GM21390 (cell line): ENCODE measurements around the gene PDZK1.
"Not testable (repeated sequence)": the region's sequence is repeated elsewhere in the genome, so short reads cannot be mapped to it uniquely, and the experiment has no call there.

ENCODE experiments used
- ATAC-seq: cut with Tn5 transposase; IDR thresholded peaks from one replicate; pipeline ENCODE4 v1.9.1; 2021; ENCODE audit not compliant: unreplicated experiment

The PDZK1 gene

DNA sequence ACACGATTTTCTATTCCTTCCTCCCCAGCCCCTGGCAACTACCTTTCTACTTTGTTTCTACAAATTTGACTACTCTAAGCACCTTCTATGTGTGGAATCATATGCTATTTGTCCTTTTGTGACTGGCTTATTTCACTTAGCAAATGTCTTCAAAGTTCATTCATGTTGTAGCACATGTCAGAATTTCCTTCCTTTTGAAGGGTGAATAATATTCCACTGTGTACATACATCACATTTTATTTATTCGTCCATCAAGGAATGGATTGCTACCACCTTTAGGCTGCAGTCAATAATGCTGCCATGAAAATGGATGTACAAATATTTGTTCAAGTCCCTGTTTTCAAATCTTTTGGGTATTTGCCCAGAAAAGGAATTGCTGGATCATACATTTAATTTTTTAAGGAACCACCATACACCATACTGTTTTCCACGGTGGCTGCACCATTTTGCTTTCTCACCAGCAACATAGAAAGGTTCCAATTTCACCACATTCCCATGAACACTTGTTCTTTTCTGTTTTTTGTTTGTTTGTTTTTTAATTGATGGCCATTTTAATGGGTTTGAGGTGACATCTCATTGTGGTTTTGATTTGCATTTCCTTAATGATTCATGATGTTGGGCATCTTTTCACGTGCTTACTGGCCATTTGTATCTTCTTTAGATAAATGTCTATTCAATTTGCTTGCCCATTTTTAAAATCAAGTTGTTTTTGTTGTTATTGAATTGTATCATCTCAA is 3.3 kb upstream of the PDZK1 start:
- no peak for ATAC-seq

DNA sequence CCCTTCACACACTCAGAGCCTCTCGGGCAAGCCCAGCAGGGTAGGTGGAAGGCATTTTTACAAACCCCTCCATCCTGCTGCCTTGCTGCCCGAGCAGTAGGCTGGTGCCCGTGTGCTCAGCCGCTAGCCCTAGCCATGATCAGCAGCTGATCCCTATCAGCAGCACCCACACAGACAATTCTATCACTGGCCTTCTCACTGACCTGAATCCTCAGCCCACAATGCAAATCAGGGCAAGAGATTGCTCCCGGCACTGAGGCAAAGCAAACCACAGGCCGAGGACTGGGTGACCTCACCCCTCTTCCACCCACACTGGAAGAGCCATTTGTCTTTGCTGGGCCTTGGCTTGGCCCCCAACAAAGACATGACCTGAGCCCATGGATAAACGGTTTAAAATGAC is 895 bp upstream of the PDZK1 start:
- ATAC-seq: no peak

DNA sequence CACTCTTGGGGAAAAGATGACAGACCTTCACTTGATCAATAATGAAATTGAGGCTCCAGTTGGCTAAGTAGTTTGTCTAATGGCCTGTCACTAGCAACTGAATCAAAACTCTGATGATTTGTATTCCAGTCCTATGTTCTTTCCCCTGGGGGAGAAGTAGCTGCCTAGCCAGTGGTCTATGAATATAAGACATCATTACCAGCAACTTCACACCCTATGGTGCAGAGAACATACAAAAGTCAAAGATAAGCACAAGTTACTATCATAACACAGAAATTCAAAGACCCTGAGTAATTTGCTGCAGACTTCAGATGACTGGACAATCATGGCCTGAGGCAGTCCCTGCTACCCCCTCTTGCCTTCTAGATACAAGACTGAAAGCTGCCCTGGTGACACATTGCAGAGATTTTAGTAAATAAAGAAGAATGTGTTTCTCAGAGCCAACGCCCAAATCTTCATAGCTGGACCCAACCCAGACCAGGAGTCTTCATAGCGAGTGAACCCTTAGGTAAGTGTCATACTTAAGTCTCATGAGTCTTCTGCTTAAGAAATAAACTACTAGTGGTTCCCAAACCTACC is 993 bp downstream of the PDZK1 start:
- no peak for ATAC-seq

DNA sequence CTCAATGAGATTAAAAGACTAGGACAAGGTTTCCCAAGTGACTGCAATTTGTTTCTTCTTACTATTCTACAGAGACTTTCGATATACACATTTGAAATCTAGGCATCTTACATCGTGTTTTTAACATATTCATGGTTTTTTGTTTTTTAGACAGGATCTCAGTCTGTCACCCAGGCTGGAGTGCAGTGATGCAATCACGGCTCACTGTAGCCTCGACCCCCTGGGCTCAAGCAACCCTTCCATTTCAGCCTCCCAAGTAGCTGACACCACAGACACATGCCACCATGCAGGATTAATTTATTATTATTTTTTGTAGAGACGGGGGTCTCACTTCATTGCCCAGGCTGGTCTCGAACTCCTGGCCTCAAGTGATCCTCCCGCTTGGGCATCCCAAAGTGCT is 1.5 kb downstream of the PDZK1 start:
- ATAC-seq: no peak

DNA sequence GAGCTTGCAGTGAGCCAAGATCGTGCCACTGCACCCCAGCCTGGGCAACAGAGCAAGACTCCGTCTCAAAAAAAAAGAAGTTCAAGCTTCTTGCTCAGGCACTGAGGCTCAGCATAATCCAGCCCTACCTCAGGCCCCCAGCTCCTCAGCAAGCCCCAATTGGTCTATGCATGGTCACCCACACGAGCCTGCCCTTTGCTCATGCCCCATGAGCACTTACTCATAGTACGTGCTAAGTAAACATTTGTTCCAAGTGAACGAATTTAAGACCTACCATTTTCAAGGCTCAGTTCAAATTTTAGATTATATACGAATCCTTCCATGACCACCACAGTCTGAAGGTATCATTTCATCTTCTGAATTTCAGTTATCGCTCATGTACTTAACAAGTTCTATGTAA is 4.3 kb downstream of the PDZK1 start:
- no peak for ATAC-seq

DNA sequence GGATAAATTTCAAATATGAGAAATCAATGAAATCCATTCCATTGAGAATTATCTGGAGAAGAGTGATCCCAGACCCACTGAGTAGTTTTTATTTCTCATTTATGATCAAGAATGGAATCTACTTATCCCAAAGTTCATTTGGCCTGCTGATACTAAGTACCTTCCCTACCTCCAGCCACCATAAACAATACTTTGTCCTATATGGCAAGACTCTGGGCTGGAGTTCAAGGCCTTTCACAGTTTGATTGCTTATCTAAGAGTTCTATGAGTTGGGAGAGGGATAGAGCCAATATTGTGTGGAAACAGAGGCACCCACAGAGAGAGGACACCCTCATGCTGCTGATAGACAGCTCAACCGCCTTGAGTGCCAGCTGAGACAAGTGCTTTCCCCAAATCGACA is 5.1 kb downstream of the PDZK1 start:
- no peak for ATAC-seq

DNA sequence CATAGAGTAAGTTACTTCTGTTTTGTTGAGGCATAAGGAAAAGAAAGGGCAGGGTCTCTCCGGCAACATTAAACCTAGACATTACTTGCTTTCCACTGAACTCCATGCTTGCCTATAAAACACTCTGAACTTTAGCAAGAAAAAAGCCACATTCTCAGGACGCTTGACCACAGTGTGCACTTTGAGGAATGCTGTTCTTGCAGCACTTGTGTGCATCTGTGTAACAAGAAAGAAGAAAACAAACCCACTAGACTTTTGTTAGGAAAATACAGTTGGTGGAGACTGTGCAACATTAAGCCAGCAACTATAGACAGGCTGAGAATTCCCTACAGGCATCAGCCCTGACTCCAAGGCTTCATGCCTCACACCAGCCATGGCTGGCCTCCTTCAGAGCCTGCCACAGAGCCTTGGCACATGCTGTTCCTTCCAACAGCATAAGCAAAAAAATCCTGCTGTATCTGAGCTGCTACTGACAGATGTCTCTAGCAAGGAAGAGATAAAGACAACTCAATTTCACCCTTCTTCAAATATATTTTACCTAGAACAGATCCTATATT is 5.8 kb downstream of the PDZK1 start:
- no peak for ATAC-seq

DNA sequence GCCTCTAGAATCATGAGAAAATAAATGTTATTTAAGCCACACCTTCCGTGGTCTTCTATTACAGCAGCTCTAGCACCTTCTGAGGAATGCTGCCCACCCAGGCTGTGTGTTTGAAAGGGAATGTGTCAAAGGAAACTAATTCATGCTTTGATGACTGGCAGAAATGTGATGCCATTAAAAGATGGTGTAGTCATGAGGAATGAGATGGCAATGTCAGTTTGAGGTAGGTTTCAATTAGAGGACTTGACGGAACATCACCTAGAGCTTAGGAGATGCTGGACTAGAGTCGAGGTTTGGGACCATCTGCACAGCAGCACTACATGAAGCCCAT is 10.6 kb downstream of the PDZK1 start:
- ATAC-seq: no peak

DNA sequence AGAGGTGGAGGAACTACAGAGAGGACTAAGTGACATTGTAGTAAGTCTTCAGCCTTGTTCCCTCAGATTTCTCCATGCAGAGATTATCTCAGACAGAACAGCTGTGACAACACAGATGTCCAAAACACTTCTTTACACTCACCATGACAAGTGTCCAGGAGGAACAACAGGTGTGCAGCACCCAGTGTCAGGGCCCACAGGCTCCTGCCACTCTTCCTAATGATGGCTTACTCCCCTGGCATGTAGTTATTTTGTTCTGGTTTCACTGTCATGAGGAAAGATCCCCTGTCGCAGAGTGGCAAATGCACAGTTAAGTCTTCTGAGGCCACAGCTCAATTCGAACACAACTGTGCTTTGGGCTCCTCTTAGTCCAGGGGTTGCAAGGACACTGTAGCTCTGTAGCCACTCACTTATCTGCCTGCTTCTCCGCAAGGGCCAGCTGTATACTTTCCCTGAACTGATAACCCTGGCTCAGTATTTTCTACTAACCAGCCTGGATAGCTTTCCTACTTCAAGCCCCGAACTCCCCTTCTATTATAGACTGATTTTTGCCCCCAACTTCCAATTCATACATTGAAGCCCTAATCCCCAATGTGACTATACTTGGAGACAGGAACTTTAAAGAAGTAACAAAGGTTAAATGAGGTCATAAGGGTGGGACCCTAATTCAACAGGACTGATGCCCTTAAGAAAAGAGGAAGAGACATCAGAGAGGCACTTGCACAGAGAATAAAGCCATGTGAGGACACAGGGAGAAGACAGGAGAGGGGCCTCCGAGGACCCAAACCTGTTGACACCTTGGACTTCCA is 11.1 kb downstream of the PDZK1 start:
- ATAC-seq: no peak

DNA sequence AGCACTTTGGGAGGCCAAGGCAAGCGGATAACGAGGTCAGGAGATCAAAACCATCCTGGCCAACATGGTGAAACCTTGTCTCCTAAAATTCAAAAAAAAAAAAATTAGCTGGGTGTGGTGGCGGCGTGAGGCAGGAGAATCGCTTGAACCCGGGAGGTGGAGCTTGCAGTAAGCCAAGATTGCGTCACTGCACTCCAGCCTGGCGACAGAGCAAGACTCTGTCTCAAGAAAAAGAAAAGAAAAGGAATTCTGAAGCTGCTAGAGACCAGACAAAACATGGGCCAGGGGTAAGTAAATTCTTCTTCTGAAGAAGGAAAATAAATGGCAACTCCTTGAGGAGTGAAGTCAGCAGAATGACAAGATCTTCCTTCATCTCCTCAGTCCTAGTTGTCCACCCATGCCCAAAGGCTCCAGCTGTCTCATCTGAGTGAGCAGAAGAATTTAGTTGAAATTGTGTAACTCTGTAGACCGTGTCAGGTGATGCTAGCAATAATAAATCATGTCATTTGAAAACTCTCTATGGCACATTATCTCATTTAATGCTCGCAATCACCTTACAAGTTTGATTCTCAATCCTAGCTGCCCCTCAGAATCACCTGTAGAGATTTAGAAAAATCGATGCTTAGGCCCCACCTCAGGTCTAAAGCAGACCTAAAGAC is 14.3 kb downstream of the PDZK1 start:
- ATAC-seq: no peak

DNA sequence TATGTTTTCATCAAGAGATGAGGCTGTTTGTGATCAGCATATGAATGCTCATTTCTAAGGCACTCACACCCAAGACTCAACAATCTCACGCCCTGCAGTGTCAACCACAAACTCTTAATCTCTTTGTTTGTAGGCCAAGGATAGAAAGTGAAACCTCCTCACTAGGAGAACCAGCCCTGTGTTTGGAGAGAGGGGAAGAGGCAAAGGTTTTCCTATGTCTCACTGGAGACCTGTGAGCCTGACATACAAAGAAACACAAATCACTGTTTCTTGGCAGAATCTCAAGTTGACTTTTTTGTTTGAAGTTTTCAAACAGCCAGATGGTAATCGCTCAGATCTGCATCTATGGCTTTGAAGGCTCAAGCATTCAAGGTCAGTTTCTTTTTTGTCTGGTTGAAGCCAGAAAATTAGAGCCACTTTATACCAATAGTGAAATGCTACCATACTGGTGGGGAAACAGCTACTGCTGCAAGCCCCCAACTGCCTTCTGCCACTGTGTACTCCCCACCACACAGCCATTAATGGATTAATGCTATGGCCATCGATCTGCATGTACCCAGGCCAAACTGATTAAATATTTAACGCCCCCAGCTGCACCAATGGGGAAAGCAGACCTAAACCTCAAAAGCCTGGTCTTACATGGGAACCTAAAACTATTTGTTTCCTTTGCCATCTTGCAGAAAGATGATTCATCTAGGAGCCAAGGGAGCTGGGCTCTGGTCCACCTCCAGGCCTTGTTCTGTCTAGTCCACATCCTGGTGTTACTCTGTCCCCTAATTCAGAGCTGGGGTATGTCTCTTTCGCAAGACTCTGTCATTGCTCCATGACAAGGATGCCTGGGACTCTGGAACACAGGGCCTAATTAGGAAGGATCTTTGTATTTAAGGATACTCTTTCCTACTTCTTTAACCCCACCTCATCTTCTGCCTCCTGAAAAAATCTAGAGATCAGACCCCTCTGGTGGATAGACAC is 16.3 kb downstream of the PDZK1 start:
- ATAC-seq: no peak

DNA sequence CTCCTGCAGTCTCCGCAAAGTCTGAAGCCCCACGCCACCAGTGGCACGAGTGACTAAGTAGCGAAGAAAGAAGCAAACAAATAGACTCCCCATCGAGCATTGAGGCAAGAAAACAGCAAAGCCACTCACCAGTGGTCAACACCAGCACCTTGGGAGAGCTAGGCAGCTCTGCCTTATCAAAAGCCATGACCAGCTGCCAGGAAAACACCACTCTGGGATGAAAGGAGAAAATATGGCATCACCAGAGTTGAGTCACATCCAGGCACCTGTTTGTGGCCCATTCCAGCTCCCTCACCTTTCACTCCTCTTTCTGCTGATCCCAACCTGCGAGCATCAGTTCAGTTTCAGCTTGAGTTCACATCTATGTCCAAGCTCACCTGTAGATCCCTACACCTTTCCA is 17.2 kb downstream of the PDZK1 start:
- no peak for ATAC-seq

DNA sequence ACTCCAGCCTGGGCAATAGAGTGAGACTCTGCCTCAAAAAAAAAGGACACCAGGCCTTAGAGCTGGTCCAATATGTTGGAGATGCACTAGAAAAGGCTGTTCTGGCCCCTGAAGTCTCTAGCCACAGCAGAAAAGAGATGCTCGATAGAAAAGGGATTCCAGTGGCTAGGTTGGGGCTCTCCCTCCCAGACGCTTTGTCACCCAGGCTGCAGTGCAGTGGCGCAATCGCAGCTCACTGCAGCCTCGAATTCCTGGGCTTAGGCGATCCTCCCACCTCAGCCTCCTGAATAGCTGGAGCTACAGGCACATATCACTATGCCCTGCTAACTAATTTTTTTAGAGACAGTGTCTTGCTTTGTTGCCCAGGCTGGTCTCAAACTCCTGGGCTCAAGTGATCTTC is 18.2 kb downstream of the PDZK1 start:
- ATAC-seq: no peak

DNA sequence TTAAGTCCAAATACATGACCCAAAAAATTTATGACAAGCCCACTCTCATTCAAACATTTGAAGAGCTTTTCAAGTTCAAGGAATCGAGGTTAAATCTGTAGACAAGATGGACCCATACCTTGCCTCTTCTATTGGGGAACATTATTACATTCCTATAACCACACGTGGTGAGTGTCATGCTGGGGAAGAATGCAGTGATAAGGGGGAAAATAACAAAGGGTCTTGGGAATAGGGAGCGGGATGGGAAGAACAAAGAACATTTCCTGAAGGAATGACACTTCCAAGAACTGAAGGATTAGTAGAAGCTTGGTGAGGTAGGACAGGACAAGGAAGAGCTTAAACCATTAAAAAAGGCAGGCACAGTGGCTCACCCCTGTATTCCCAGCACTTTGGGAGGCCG is 18.8 kb downstream of the PDZK1 start:
- ATAC-seq: no peak

DNA sequence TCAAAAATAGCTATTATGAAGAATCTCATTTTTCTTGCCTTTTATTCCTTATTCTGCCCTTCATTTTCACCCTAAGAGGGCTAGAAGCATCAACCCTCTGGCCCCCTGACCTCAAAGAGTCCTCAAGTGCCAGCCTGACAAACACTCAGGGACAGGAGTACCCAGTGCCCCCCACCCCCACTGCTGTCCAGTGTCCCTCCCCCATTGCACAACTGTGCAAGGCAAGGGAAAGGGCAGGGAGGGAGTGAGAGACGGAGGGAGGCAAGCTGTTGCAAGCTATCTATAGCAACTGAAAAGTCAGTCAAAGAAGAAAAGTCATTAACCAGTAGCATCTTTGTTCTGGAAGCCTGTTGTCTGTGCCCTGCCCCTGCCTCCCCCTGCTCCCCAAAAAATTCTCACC is 21.1 kb downstream of the PDZK1 start:
- ATAC-seq: not testable (repeated sequence)

DNA sequence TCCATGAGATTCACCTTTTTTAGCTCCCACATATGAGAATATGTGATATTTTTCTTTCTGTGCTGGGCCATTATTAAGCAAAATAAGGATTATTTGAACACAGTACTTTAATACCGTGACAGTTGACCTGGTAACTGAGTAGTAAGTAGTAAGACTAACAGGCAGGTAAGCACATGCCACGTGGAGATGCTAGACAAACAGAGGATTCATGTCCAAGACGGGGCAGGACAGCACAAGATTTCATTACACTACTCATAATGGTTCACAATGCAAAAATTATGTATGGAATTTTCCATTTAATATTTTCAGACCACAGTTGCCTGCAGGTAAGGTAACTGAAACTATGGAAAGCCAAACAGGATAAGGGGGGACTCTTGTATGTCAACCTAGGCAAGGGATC is 22.3 kb downstream of the PDZK1 start:
- ATAC-seq: not testable (repeated sequence)

DNA sequence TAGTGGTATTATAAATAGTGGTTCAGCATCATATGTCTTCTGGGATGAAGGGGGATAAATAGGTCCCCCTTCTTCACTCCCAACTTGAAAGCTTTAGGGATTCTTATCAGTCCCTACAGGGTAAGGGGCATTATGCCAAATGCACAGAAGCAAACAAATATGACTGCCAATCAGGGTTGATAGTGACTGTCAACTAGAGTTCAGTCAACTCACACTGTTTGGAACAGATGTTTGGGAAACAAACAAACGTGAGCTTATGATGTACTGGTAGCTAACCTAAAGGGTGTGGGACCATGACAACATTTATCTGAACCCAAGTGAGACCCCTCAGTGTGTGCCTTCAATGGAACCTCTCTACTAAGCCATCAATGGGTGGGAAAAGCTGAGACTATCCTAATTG is 34.0 kb downstream of the PDZK1 start:
- ATAC-seq: not testable (repeated sequence)

DNA sequence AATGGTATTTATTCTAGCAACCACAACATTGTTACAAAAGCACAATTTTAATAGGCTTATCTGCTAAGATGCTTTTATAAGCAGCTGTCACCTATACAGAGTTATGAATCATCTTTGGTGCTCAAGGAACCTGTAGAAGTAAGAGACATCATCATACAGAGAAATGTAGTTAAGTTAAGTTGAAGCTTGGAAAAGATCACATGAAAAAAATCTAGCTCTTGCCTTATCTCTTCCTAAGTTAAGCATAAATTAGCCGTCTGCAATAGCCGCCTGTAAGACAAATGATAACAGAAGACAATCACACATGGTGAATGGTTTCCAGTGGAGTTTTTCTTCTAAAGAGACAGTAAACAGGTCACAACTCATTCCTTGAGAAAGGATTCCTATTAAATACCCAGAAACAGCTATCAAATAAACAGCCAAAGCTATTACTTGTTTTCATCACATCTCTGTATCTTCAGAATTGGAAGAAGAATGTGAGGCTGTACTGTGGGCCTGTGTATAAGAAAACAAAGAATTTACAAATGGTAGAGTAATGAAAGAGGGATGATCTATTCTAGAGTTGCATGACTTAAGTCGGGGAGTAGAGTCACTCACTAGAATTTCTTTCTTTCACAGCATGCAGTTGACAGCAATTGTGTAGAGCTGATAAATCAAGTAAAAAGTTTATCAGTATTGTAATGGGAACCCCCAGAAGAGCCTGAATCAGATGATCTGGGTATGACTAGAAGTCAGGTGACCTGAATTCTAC is 36.0 kb downstream of the PDZK1 start:
- ATAC-seq: not testable (repeated sequence)

DNA sequence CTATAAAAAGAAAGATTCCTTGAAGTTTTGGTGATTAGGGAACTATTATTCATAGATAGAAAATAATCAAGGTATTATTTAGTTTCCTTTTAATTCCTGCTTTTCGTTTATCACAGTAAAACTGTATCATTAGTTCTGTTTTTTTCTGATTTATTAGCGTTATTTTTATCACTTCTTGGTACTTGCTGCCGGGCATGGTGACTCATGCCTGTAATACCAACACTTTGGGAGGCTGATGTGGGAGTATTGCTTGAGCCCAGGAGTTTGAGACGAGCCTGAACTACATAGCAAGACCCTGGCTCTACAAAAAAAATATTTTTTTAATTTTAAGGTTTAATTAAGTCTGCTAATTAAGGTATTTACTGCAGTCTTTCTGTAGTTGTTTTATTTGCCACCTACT is 42.2 kb downstream of the PDZK1 start:
- not testable (repeated sequence) for ATAC-seq

DNA sequence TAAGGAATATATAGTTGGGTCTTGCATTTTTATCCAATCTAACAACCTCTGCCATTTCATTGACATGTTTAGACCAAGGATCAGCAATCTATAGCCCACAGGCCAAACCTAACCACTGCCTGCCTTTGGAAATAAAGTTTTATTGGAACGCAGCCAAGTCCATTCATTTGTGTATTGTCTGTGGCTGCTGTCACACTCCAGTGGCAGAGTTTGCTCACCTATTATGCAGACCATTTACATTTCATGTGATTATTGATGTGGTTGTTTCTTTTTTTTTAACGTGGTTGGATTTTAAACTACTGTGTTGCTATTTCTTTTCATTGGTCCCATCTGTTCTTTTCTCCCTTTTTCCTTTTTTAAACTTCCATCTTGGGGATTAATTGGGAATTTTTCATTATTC is 44.7 kb downstream of the PDZK1 start:
- ATAC-seq: not testable (repeated sequence)
